IgD-negative memory B cell (primary cell): ENCODE data around the gene PDS5B. TPM values are rescaled to one million over a fixed set of nuclear protein-coding genes. Genes with fewer than 3 reads are reported as not detected.
"Not testable (repeated sequence)": the region's sequence is repeated elsewhere in the genome, so short reads cannot be mapped to it uniquely, and the experiment has no call there.

Experiments
- H3K27ac Mint-ChIP-seq, 3 donors: one replicate each; pipeline ENCODE4 v1.8.0; 2020 to 2022; ENCODE audit warnings: mild to moderate bottlenecking in 3 of 3, mixed read lengths in 3 of 3, moderate library complexity in 1 of 3
- H3K27me3 Mint-ChIP-seq: one replicate; pipeline ENCODE4 v1.8.0; 2021; ENCODE audit warnings: mixed read lengths
- H3K36me3 Mint-ChIP-seq: one replicate; pipeline ENCODE4 v1.8.0; 2020; ENCODE audit warnings: mild to moderate bottlenecking, mixed read lengths
- H3K4me1 Mint-ChIP-seq, 3 donors: one replicate each; pipeline ENCODE4 v1.8.0; 2020 to 2022; ENCODE audit warnings: mixed read lengths in 3 of 3, mild to moderate bottlenecking in 1 of 3
- H3K4me3 Mint-ChIP-seq, 4 donors: one replicate each; pipeline ENCODE4 v1.8.0; 2020 to 2022; ENCODE audit warnings: mild to moderate bottlenecking in 4 of 4, mixed read lengths in 4 of 4, moderate library complexity in 3 of 4
- H3K9me3 Mint-ChIP-seq, 3 donors: one replicate each; pipeline ENCODE4 v1.8.0; 2020 to 2021; ENCODE audit warnings: mixed read lengths in 3 of 3, mild to moderate bottlenecking in 1 of 3
- polyA plus RNA-seq: library from polyadenylated mRNA; unstranded; fragments of 300-500 nt; fragmentation: Illumina TruSeq; gene quantifications from one replicate; pipeline ENCODE4 v1.2.3, GENCODE V29; 2021

Gene PDS5B
- polyA plus RNA-seq, 1 donor from 2014 or later: 31.1 TPM

GRCh38 chr13:32802159-32802558 is 215.9 kb downstream of the PDS5B start:
- Mint-ChIP-seq H3K4me1 (peaks cover 0 to 1% (median 0%) of the 10 kb centered on the region in 3 donors), H3K9me3 (peaks cover 0 to 4% (median 0%) of the 10 kb centered on the region in 3 donors), H3K27me3 (peaks cover 3% of the 10 kb centered on the region), H3K27ac (no peak overlapping the region), H3K4me3 (no peak overlapping the region), H3K36me3 (peaks cover 2% of the 10 kb centered on the region)

DNA sequence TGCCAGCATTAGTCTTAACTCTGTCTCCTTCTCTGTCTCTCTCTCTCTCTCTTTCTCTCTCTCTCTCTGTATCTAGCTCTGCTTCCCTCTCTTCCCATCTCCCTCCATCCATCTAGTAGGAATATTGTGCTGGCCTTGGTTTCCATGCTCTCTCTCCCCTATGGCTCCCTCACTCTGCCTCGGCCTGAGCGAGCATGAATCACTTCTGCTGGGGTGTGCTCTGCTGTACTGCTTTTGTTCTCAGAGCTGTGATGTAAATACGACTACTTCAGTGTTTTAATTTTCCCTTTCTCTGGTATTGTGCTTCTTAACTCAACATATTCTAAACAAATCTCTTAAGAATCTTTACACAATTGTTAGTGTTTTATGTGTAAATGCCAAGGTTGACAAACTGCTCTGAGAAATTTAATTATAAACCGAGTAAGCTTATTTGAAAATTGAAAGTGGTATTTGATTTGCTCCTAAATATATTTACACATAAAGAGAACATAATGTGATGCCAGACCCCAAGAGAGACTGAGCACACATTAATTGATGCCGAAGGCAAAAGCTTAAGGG is 218.5 kb downstream of the PDS5B start:
- peaks cover 0 to 4% (median 1%) of the 10 kb centered on the region in 3 donors for H3K9me3 Mint-ChIP-seq
- H3K4me1 Mint-ChIP-seq: peaks cover 0 to 1% (median 0%) of the 10 kb centered on the region in 3 donors
- H3K27ac Mint-ChIP-seq: no peak overlapping the region
- peaks cover 12% of the 10 kb centered on the region for H3K27me3 Mint-ChIP-seq
- H3K36me3 Mint-ChIP-seq: peaks cover 2% of the 10 kb centered on the region
- no peak overlapping the region for H3K4me3 Mint-ChIP-seq

DNA sequence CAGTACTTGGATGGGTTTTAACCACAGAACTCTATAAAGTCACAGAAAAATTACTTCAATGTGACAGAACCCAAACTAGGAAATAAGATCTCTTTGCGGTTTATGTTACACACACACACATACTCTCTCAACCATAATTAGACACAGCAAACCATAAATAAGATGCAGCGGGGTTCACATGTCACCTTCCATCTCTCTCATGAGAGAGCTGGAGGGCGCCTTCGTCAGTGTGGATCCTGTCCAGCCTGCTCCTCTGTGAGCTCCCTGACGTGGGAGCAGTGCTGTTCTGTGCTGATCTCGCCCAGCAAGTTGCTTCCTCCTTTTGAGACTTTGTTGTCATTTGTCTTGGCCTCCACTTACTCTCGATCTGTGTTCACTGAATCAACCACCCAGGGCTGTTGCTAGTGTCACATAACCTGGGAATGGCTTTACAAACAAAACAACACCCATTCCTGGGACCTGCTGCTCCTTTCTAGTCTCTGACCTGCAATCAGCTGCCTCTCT is 225.1 kb downstream of the PDS5B start:
- Mint-ChIP-seq H3K9me3 (peaks cover 3 to 13% (median 4%) of the 10 kb centered on the region in 3 donors), H3K27me3 (peaks cover 18% of the 10 kb centered on the region), H3K4me3 (peak overlapping the region in 3 of 4 donors; percentile 35 to 79 (median 39)), H3K36me3 (peaks cover 4% of the 10 kb centered on the region), H3K27ac (no peak overlapping the region), H3K4me1 (peaks cover 5 to 6% (median 5%) of the 10 kb centered on the region in 3 donors)

- Mint-ChIP-seq H3K9me3 (peaks cover 0 to 2% (median 0%) of the 10 kb centered on the region in 3 donors), H3K4me1 (no peaks in the 10 kb centered on the region), H3K4me3 (no peak overlapping the region), H3K36me3 (no peaks in the 10 kb centered on the region), H3K27me3 (peaks cover 4% of the 10 kb centered on the region), H3K27ac (no peak overlapping the region)
Observed at GRCh38 chr13:32821149-32821688, 235.0 kb downstream of the PDS5B start.

- H3K4me3 Mint-ChIP-seq: no peak overlapping the region
- H3K27me3 Mint-ChIP-seq: peaks cover 5% of the 10 kb centered on the region
- H3K9me3 Mint-ChIP-seq: peaks cover 0 to 2% (median 0%) of the 10 kb centered on the region in 3 donors
- no peaks in the 10 kb centered on the region for H3K36me3 Mint-ChIP-seq
- no peak overlapping the region for H3K27ac Mint-ChIP-seq
- H3K4me1 Mint-ChIP-seq: no peaks in the 10 kb centered on the region
Observed at GRCh38 chr13:32822771-32823170, 236.5 kb downstream of the PDS5B start.

DNA sequence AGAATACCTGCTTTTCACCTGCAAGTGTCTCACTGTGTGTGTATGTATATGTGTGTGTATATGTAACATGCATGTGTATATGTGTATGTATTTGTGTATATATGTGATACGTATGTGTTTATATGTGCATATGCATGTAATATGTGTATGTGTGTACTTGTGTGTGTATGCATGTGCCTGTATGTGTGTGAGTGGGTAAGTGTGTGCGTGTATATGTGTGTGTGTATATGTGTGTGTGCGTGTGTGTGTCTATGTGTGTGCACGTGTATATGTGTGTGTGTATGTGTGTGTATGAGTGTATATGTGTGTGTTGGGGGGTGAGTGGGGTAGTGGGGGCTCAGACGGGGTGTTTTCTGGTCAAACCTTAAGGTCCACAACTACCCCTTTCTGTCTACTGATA is 237.3 kb downstream of the PDS5B start:
- Mint-ChIP-seq H3K4me3 (no peak overlapping the region), H3K27me3 (peaks cover 7% of the 10 kb centered on the region), H3K36me3 (no peaks in the 10 kb centered on the region), H3K27ac (no peak overlapping the region), H3K9me3 (peaks cover 0 to 2% (median 0%) of the 10 kb centered on the region in 3 donors), H3K4me1 (no peaks in the 10 kb centered on the region)

- Mint-ChIP-seq H3K27ac (no peak overlapping the region), H3K4me3 (no peak overlapping the region), H3K27me3 (peaks cover 9% of the 10 kb centered on the region), H3K9me3 (peaks cover 0 to 2% (median 0%) of the 10 kb centered on the region in 3 donors), H3K36me3 (no peaks in the 10 kb centered on the region), H3K4me1 (no peaks in the 10 kb centered on the region)
Observed at GRCh38 chr13:32824061-32824460, 237.8 kb downstream of the PDS5B start.

DNA sequence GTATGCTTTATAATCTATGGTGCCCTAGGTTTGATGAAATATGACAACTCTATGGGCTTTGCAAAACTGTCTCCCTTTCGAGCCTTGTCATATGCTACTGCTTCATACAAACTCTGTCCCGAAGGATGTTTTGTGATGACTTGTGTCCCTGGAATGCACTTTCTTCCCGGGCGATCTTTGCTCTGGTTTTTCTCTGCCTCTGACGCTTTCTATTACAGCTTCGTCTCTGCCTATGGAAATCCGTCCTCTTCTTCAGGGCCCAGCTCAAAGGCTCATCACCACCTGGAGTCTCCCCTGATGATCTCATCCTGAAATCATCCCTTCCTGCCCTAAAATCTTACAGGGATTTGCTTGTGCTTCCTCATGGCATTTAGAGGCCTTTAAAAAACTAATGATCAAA is 238.4 kb downstream of the PDS5B start:
- Mint-ChIP-seq H3K9me3 (peaks cover 0 to 2% (median 0%) of the 10 kb centered on the region in 3 donors), H3K4me1 (no peaks in the 10 kb centered on the region), H3K36me3 (no peaks in the 10 kb centered on the region), H3K4me3 (no peak overlapping the region), H3K27ac (no peak overlapping the region), H3K27me3 (peaks cover 7% of the 10 kb centered on the region)

GRCh38 chr13:32825481-32825880 is 239.2 kb downstream of the PDS5B start:
- H3K4me3 Mint-ChIP-seq: no peak overlapping the region
- no peaks in the 10 kb centered on the region for H3K4me1 Mint-ChIP-seq
- peaks cover 7% of the 10 kb centered on the region for H3K27me3 Mint-ChIP-seq
- no peak overlapping the region for H3K27ac Mint-ChIP-seq
- H3K36me3 Mint-ChIP-seq: no peaks in the 10 kb centered on the region
- H3K9me3 Mint-ChIP-seq: peaks cover 0 to 2% (median 0%) of the 10 kb centered on the region in 3 donors

- H3K27me3 Mint-ChIP-seq, H3K27ac Mint-ChIP-seq, H3K9me3 Mint-ChIP-seq, H3K4me1 Mint-ChIP-seq, H3K36me3 Mint-ChIP-seq, H3K4me3 Mint-ChIP-seq: not testable (repeated sequence)
Observed at GRCh38 chr13:32826372-32826771, 240.1 kb downstream of the PDS5B start.

Other genes with a start within 250 kb of the PDS5B start
- 43.1 TPM for gene N4BP2L1, start 158.3 kb upstream of the PDS5B start, polyA plus RNA-seq
- gene N4BP2L2, start 47.7 kb upstream of the PDS5B start, polyA plus RNA-seq: 114 TPM